ENCODE data around the gene KRIT1.

DNA sequence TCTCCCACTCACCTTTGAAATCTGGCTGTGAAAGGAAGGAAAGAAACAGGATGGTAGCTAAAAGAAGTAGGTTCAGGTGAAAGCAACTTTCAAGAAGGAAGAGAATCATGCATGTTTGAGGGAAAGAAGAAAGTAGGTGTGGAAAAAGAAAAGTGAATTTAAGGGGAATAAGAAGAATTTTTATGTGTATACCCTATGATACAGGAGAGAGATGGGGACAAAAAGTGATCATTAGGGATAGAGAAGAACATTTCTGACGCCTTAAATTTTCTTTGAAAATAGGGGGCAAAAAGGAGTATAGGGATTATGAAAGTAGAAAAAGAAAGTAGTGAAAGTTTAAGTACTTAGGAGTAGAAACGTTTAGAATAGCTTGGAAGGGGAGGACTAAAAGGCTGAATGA, 15.2 kb downstream of the KRIT1 start:
- TF ChIP-seq, protein P1, sequence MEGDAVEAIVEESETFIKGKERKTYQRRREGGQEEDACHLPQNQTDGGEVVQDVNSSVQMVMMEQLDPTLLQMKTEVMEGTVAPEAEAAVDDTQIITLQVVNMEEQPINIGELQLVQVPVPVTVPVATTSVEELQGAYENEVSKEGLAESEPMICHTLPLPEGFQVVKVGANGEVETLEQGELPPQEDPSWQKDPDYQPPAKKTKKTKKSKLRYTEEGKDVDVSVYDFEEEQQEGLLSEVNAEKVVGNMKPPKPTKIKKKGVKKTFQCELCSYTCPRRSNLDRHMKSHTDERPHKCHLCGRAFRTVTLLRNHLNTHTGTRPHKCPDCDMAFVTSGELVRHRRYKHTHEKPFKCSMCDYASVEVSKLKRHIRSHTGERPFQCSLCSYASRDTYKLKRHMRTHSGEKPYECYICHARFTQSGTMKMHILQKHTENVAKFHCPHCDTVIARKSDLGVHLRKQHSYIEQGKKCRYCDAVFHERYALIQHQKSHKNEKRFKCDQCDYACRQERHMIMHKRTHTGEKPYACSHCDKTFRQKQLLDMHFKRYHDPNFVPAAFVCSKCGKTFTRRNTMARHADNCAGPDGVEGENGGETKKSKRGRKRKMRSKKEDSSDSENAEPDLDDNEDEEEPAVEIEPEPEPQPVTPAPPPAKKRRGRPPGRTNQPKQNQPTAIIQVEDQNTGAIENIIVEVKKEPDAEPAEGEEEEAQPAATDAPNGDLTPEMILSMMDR (IDR thresholded peaks at IDR 0.05), result no peak
- TF ChIP-seq POLR2AphosphoS5 (IDR thresholded peaks at IDR 0.05) (no peak), POLR2A (IDR thresholded peaks at IDR 0.05) (no peak), EP300 (IDR thresholded peaks at IDR 0.05) (no peak)

Data from stomach (tissue), 4 donors.